ENCODE measurements around the gene LACTBL1.
"Not testable (repeated sequence)": the region's sequence is repeated elsewhere in the genome, so short reads cannot be mapped to it uniquely, and the experiment has no call there.

Gene LACTBL1

GRCh38 chr1:22976461-22977243 lies 4.0 kb upstream of the LACTBL1 start:
- peak; percentile 44 for DNase-seq (ENCODE audit: low spot score)

DNA sequence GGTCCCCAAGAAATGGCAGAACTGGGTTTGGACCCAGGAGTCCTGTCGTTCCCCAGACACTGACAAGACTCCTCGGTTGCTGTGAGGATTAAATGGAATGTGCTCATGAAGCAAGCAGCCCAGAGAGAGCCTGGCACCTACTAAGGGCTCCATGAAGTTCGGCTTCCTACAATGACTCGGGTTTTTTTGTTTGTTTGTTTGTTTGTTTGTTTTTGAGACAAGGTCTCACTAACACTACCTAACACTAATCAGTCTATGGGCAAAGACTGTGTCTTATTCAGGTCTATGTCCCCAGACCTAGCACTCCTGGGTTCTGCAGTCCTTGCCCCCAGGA lies 3.4 kb upstream of the LACTBL1 start:
- DNase-seq (ENCODE audit: low spot score), result no peak

GRCh38 chr1:22975694-22976093 lies 3.0 kb upstream of the LACTBL1 start:
- no peak for DNase-seq (ENCODE audit: low spot score)

- no peak for DNase-seq (ENCODE audit: low spot score)
These were observed 858 bp downstream of the LACTBL1 start for GRCh38 chr1:22971611-22972405.

DNA sequence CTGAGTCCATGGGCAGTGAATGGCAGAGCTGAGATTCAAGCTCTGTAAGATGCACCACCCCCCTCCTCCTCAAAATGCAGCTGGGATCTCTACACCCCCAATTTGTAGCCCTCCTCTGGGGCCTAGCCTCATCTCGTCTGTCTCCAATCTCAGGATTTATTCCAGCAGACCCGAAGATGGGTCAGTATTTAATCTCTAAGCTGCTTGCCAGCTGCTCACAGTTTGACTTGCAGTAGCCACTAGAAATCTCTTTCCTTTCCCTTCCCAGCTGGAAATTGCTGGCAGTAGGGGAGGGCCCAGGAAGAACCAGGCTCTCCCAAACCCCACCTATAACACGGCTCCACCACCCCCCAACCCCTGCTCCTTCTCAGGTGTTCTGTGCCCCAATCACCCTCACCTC lies 1.5 kb downstream of the LACTBL1 start:
- DNase-seq (ENCODE audit: low spot score), result no peak

- DNase-seq (ENCODE audit: low spot score), result no peak
These were observed 2.6 kb downstream of the LACTBL1 start for GRCh38 chr1:22970096-22970495.

DNA sequence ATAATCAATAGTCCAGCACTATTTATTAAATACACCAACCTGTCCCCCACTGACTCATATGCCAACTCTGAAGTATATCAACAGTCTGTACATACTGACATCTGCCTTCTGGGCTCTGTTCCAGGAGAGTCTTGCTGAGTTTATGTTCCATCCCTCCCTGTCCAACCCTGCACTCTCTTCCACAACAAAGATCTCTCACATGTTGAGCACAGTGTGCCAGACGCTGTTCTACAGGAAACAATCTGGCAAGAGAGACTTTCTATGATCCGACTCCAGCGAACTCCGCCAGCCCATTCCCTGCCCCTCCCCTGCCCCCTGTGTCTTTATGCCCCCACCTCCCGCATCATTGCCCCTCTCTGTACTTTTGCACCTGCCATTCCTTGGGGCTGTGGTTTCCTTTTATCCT lies 3.4 kb downstream of the LACTBL1 start:
- no peak for DNase-seq (ENCODE audit: low spot score)

DNA sequence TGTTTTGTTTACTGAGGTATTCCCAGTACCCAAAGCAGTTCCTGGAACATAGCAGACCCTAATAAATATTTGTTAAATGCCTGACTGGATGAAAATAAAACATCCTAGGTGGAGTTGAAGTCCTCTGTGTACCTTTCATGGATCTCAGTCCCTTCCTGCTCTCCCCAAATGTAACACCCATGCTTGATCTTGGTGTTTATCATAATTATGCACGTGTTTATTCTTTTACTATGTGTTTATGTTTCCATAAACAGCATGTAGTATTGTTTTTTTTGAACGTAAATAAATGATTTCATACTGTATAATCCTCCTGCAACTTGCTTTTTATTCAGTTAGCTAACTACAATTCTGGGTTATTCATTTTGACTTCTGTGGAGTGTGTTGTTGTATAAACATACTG lies 4.8 kb downstream of the LACTBL1 start:
- no peak for DNase-seq (ENCODE audit: low spot score)

- no peak for DNase-seq (ENCODE audit: low spot score)
These were observed 6.4 kb downstream of the LACTBL1 start for GRCh38 chr1:22966309-22966708.

- DNase-seq (ENCODE audit: low spot score), result no peak
These were observed 9.5 kb downstream of the LACTBL1 start for GRCh38 chr1:22963044-22963677.

DNA sequence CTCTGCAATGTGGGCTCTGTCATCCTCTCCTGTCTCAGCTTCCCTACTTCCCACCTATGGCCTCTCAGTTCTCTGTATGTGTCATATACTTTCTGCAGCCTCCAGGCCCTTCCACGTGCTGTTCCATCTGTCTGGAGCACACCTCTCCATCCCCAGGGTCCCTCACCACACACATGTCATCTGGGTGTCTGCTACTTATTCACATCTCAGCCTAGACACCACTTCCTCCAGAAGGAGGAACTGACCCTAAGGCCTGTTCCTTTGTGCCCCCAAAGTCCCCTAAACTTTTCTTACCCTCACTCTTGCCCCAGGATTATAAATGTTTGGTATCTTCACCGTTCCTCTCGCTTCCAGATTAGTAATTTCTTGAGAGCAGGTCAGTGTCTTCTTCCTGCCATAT lies 10.1 kb downstream of the LACTBL1 start:
- DNase-seq (ENCODE audit: low spot score), result no peak

GRCh38 chr1:22959545-22960360 lies 12.9 kb downstream of the LACTBL1 start:
- no peak for DNase-seq (ENCODE audit: low spot score)

- DNase-seq (ENCODE audit: low spot score), result no peak
These were observed 14.1 kb downstream of the LACTBL1 start for GRCh38 chr1:22958556-22958955.

GRCh38 chr1:22957066-22957465 lies 15.6 kb downstream of the LACTBL1 start:
- DNase-seq (ENCODE audit: low spot score), result no peak

DNA sequence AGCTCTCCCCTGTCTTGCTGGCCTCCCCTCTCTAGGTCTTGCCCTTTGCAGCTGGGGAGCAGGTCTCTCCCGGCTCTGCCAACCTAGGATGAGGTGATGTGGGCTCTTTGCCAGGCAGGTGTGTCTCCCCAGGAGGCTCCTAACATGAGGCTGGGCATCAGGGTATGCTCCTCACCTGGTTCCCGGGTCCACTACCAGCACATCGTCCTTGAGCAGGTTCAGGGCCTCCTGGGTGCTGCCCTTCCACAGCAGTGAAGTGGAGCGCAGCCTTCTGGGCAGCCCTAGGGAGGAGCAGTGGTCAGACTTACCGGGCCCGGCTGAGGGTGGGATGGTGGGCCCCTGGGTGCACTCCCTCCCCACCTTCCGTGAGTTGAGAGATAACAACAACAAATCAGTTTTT lies 17.5 kb downstream of the LACTBL1 start:
- DNase-seq (ENCODE audit: low spot score), result no peak

GRCh38 chr1:22953740-22954141 lies 18.9 kb downstream of the LACTBL1 start:
- DNase-seq (ENCODE audit: low spot score), result no peak

DNA sequence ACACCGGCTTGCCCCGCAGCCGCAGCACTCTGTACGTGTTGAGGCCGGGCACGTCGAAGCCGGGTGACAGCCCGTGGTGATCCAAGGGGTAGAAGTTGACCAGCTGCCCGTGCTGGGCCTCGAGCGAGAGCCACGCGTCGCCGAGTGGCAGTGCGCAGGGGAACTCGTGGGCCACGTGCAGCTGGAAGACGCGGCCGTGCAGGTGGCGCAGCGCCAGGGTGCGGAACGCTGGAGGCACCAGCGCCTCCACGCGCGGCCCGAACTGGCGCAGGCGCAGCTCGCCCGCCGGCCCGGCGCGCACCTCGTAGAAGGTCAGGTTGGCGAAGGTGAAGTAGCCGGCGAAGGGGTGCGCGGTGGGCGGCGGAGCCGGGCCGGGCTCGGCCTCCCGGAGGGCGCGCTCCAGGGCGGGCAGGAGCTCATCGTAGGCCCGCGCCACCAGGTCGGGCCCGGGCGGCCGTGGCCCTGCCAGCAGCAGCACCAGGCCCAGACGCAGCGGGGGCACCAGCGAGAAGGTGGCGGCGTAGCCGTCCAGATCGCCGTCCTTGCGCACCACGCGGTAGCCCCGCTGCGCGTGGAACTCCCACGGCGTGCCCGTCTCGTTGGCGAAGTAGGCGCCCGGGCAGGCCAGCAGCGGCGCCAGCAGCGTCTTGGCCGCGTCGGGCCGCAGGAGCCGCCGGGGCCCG lies 19.5 kb downstream of the LACTBL1 start:
- DNase-seq (ENCODE audit: low spot score), result no peak

DNA sequence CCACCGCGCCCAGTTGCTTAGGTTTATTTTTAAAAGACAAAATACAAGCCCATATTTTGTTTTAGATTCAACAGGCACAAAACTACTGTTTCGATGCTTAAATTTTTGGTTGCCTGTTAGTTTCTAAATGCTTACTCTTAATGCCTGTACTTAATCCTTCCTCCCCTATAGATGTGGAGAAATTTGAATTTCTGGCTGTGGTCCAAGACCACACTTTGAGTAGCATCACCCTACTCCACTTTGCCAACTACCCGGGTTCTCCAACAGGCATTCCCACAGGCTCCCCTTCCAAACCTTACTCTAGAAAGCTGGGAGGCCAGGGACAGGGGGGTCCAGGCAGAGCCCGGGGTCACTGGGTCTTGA lies 20.0 kb downstream of the LACTBL1 start:
- DNase-seq (ENCODE audit: low spot score), result no peak

DNA sequence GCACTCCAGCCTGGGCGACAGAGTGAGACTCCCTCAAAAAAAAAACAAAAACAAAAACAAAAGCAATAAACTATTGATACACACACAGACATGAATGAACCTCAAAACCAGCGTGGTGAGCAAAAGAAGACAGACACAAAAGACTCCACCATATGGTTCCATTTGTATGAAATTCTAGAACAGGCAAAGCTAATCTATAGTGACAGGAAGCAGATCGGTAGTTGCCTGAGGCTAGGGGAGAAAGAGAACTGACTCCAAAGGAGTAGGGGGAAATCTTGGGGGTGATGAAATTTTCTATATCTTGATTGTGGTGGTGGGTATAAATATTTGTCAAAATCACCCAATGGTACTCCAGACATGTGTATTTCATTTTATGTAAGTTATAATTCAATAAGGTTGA lies 20.9 kb downstream of the LACTBL1 start:
- DNase-seq (ENCODE audit: low spot score), result no peak

DNA sequence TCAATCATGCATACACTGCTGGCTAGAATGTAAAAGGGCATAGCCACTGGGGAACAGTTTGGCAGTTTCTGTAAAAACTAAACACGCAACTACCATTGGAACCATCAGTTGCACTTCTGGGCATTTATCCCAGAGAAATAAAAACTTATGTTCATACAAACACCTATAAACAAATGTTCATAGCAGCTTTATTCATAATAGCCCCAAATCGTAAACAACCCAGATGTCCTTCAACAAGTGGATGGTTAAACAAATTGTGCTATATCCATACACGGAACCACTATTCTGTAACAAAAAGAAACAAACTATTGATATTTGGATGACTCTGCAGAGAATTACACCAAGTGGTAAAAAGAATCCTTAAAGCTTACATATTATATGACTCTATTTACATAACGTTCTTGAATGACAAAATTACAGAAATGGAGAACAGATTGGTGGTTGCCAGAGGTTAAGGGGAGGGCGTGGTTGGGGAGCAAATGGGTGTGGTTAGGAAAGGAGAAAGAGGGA lies 22.8 kb downstream of the LACTBL1 start:
- DNase-seq (ENCODE audit: low spot score), result no peak

GRCh38 chr1:22945171-22945570 lies 27.5 kb downstream of the LACTBL1 start:
- DNase-seq (ENCODE audit: low spot score), result not testable (repeated sequence)

Data from CD4-positive, alpha-beta T cell treated with Interleukin-2 at 100 ng/mL for 4 hours (primary cell).